Measurements from ENCODE around the gene GOLGA6L2. TPM values are rescaled to one million over a fixed set of nuclear protein-coding genes. Genes with fewer than 3 reads are reported as not detected.

Gene GOLGA6L2
- not detected for total RNA-seq

GRCh38 chr15:23447107-23447500 lies at the start of gene GOLGA6L2:
GOLGA6L2 (minus strand) TSS chr15:23447243; CDS start chr15:23447181, 62 bp downstream.
- H3K36me3 Mint-ChIP-seq (ENCODE audit: insufficient read depth in 2 of 2): no peaks in the 10 kb centered on the region
- no peaks in the 10 kb centered on the region for H3K4me1 Mint-ChIP-seq (ENCODE audit: low read depth)
- DNase-seq: no peak
- H3K4me3 Mint-ChIP-seq: no peak within 1 kb of the TSS
- H3K27me3 Mint-ChIP-seq (ENCODE audit: low read depth): no peaks in the 10 kb centered on the region
- no peak for ATAC-seq (replicated peaks in 1 of 2)
- no peaks in the 10 kb centered on the region for H3K9me3 Mint-ChIP-seq
- no peak within 1 kb of the TSS for H3K27ac Mint-ChIP-seq

GRCh38 chr15:23484870-23485269 lies 37.8 kb upstream of the GOLGA6L2 start:
- H3K4me1 Mint-ChIP-seq (ENCODE audit: low read depth): no peaks in the 10 kb centered on the region
- H3K9me3 Mint-ChIP-seq: no peaks in the 10 kb centered on the region
- no peaks in the 10 kb centered on the region for H3K36me3 Mint-ChIP-seq (ENCODE audit: insufficient read depth in 2 of 2)
- no peak overlapping the region for H3K4me3 Mint-ChIP-seq
- peaks cover 10% of the 10 kb centered on the region for H3K27me3 Mint-ChIP-seq (ENCODE audit: low read depth)
- no peak for DNase-seq
- no peak overlapping the region for H3K27ac Mint-ChIP-seq
- no peak for ATAC-seq (replicated peaks in 1 of 2)

GRCh38 chr15:23483821-23484299 lies 36.8 kb upstream of the GOLGA6L2 start:
- H3K27ac Mint-ChIP-seq: no peak overlapping the region
- no peak overlapping the region for H3K4me3 Mint-ChIP-seq
- peaks cover 10% of the 10 kb centered on the region for H3K27me3 Mint-ChIP-seq (ENCODE audit: low read depth)
- no peaks in the 10 kb centered on the region for H3K4me1 Mint-ChIP-seq (ENCODE audit: low read depth)
- DNase-seq (no peak), ATAC-seq (replicated peaks in 1 of 2) (no peak)
- no peaks in the 10 kb centered on the region for H3K9me3 Mint-ChIP-seq
- H3K36me3 Mint-ChIP-seq (ENCODE audit: insufficient read depth in 2 of 2): no peaks in the 10 kb centered on the region

DNA sequence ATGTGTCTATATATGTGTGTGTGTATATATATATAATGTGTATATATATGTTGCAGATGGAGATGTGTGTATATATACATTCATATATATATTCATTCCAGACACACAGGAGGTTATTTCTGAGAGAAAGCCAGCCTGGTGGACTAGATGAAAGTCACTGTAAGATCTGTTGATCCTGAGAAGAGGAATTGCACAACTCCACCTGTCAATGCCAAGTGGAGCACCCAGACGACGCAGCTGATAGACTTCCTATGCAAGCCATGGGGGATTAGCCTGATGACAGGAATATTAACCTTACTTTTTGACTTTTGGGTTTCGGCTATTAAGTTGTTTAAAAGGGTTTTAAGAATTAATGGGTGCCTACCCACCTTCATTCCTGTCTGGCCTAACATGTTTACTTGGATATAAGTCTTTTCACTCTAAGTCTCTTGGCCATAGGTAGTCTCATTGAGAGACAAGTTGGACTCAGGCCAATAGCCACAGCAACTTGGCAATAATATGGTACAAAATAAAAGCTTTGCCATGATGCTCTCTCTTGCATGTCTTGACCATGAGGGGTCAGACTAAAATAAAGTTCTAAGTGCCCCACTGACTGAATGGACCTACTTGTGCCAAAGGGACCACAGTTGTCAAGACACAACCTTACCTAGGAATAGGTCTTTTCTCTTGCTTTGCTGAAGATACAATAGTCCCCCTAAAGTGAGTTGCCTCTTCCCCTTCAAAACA lies 35.9 kb upstream of the GOLGA6L2 start:
- H3K36me3 Mint-ChIP-seq (ENCODE audit: insufficient read depth in 2 of 2): no peaks in the 10 kb centered on the region
- peaks cover 10% of the 10 kb centered on the region for H3K27me3 Mint-ChIP-seq (ENCODE audit: low read depth)
- H3K9me3 Mint-ChIP-seq: no peaks in the 10 kb centered on the region
- H3K4me1 Mint-ChIP-seq (ENCODE audit: low read depth): no peaks in the 10 kb centered on the region
- H3K27ac Mint-ChIP-seq: no peak overlapping the region
- DNase-seq (no peak), ATAC-seq (replicated peaks in 1 of 2) (no peak)
- H3K4me3 Mint-ChIP-seq: no peak overlapping the region

DNA sequence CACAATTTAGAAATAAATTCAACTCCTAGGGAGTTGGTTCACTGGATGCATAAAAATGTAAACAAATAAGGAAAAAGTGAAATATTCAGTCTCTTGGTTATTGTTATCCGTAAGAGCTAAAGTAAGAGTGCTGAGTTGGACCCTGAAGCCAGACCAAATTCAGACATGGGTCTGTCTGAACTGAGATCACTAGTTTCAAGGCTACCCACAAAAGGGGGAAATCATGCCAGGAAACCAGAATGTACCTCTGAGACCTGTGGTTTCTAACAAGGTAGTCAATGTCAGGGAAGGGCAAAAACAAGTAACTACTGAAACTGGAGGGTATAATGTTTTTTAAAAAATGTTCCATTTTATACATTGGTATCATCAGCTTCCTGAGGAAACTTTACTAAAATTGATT lies 35.2 kb upstream of the GOLGA6L2 start:
- H3K4me3 Mint-ChIP-seq: no peak overlapping the region
- no peaks in the 10 kb centered on the region for H3K36me3 Mint-ChIP-seq (ENCODE audit: insufficient read depth in 2 of 2)
- no peaks in the 10 kb centered on the region for H3K9me3 Mint-ChIP-seq
- DNase-seq (no peak), ATAC-seq (replicated peaks in 1 of 2) (no peak)
- no peak overlapping the region for H3K27ac Mint-ChIP-seq
- peaks cover 10% of the 10 kb centered on the region for H3K27me3 Mint-ChIP-seq (ENCODE audit: low read depth)
- H3K4me1 Mint-ChIP-seq (ENCODE audit: low read depth): no peaks in the 10 kb centered on the region

DNA sequence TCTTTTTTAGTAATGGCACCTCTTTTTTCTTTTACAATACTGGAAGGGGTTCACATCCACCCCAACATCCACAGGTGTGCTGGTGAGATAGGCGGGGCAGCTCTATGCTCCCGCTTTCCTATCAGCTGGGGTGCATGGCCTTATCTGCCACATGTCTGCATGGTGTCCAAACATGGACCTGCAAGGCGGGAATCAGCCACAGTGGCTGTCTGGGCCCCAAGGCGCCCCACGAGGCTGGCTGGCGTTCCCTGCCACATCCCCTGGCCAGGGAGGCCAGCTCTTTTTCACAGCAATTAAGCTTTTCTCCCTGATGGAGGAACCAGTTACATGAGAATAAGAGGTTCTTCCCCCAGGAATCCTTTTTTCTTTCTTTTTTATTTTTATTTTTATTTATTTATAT lies 30.9 kb upstream of the GOLGA6L2 start:
- Mint-ChIP-seq H3K4me3 (no peak overlapping the region), H3K27me3 (ENCODE audit: low read depth) (peaks cover 6% of the 10 kb centered on the region), H3K36me3 (ENCODE audit: insufficient read depth in 2 of 2) (no peaks in the 10 kb centered on the region), H3K4me1 (ENCODE audit: low read depth) (no peaks in the 10 kb centered on the region), H3K9me3 (no peaks in the 10 kb centered on the region), H3K27ac (no peak overlapping the region)
- ATAC-seq (replicated peaks in 1 of 2): no peak
- no peak for DNase-seq

DNA sequence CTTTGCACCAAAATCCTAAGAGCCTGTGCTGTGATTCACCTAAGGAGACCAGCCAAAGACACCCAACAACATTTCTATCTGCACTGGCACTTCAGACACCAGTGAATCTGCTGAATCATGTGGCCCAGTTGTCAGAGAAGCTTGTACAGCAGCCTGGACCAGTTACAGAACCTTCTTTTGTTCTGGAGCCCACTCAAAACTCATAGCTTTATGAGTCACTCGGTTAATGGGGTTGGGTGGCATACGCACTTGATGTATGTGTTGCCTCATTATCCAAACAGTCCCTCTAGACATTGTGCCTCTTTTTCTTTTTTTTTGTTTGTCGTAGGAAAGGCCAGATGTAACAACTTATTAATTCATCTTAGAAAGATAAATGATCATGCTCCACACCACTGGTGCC lies 25.6 kb upstream of the GOLGA6L2 start:
- no peaks in the 10 kb centered on the region for H3K27me3 Mint-ChIP-seq (ENCODE audit: low read depth)
- H3K27ac Mint-ChIP-seq: no peak overlapping the region
- no peaks in the 10 kb centered on the region for H3K9me3 Mint-ChIP-seq
- H3K4me1 Mint-ChIP-seq (ENCODE audit: low read depth): no peaks in the 10 kb centered on the region
- H3K4me3 Mint-ChIP-seq: no peak overlapping the region
- ATAC-seq (replicated peaks in 1 of 2) (no peak), DNase-seq (no peak)
- H3K36me3 Mint-ChIP-seq (ENCODE audit: insufficient read depth in 2 of 2): no peaks in the 10 kb centered on the region

DNA sequence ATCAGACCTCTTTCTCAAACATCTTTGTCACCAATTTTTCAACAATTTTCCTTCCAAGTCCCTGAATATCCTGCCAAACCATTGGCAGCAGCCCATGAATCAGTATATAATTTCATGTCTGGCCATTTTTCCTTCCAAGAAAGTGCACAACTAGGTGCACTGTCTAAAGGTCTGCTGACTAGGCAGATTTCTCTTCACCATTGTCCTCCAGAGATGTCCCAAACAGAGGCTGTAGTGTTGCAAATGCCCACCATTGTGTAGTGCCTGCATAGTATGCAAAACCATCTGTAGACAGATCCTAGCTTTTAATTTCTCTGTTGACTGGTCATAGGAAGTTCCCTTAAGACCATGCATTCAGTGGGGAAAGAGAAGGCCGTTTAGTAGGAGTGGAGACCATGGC lies 25.0 kb upstream of the GOLGA6L2 start:
- no peaks in the 10 kb centered on the region for H3K27me3 Mint-ChIP-seq (ENCODE audit: low read depth)
- ATAC-seq (replicated peaks in 1 of 2) (no peak), DNase-seq (no peak)
- no peaks in the 10 kb centered on the region for H3K36me3 Mint-ChIP-seq (ENCODE audit: insufficient read depth in 2 of 2)
- H3K9me3 Mint-ChIP-seq: no peaks in the 10 kb centered on the region
- H3K4me3 Mint-ChIP-seq: no peak overlapping the region
- H3K27ac Mint-ChIP-seq: no peak overlapping the region
- no peaks in the 10 kb centered on the region for H3K4me1 Mint-ChIP-seq (ENCODE audit: low read depth)

DNA sequence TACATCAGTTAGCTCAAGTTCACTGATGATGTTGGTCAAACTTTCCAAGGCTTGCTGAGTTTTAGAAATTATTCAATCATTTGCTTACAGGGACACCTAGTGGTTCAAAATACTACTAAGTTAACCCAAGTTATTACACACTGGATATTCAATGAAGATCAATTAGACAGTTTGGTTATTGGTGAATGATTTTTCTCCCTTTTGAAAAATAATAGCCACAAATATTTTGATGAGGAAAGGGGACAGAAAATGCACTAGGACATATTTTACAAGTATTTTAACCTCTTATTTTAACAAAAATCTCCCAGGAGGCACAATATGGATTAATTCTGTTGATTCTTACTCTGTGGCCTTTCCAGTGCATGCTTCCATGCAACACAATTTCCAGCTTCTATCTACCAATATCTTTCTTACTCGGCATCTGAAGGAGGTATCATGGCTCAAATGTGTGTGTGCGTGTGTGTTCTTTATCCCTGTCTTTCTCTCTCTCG lies 20.1 kb upstream of the GOLGA6L2 start:
- Mint-ChIP-seq H3K27ac (no peak overlapping the region), H3K36me3 (ENCODE audit: insufficient read depth in 2 of 2) (no peaks in the 10 kb centered on the region)
- ATAC-seq (replicated peaks in 1 of 2): no peak

DNA sequence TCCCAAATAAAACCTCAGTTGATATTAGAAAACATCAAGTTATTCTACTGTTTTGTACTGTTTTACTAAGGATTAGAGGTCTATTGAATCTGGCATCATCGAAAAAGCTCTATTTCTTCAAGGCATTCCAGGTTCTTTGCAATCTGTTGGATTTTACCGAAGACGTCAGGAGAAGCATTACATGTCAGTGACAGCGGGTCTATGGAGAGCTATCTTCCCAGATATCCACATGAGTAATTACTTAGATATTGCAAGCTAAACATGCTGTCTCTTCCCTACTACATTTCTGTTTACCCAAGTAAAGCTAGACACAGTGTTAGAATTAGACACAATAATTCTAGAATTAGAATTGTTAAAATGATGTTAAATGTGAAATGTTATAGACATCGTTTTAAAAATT lies 10.8 kb upstream of the GOLGA6L2 start:
- peaks cover 7% of the 10 kb centered on the region for H3K27me3 Mint-ChIP-seq (ENCODE audit: low read depth)
- H3K27ac Mint-ChIP-seq: no peak overlapping the region
- no peaks in the 10 kb centered on the region for H3K36me3 Mint-ChIP-seq (ENCODE audit: insufficient read depth in 2 of 2)
- ATAC-seq (replicated peaks in 1 of 2) (no peak), DNase-seq (no peak)
- H3K4me3 Mint-ChIP-seq: no peak overlapping the region
- H3K4me1 Mint-ChIP-seq (ENCODE audit: low read depth): no peaks in the 10 kb centered on the region
- H3K9me3 Mint-ChIP-seq: no peaks in the 10 kb centered on the region

More for the DNA sequence above, 20.1 kb upstream of the GOLGA6L2 start:
- no peak overlapping the region for H3K4me3 Mint-ChIP-seq
- no peaks in the 10 kb centered on the region for H3K9me3 Mint-ChIP-seq
- no peak for DNase-seq
- no peaks in the 10 kb centered on the region for H3K27me3 Mint-ChIP-seq (ENCODE audit: low read depth)
- H3K4me1 Mint-ChIP-seq (ENCODE audit: low read depth): no peaks in the 10 kb centered on the region

GRCh38 chr15:23446215-23447106 lies 582 bp downstream of the GOLGA6L2 start:
- no peak for DNase-seq
- H3K4me3 Mint-ChIP-seq: no peak overlapping the region
- H3K27me3 Mint-ChIP-seq (ENCODE audit: low read depth): no peaks in the 10 kb centered on the region
- H3K4me1 Mint-ChIP-seq (ENCODE audit: low read depth): no peaks in the 10 kb centered on the region
- H3K36me3 Mint-ChIP-seq (ENCODE audit: insufficient read depth in 2 of 2): no peaks in the 10 kb centered on the region
- H3K9me3 Mint-ChIP-seq: no peaks in the 10 kb centered on the region
- no peak for ATAC-seq (replicated peaks in 1 of 2)
- H3K27ac Mint-ChIP-seq: no peak overlapping the region

- Mint-ChIP-seq H3K27ac (no peak overlapping the region), H3K27me3 (ENCODE audit: low read depth) (no peaks in the 10 kb centered on the region), H3K4me1 (ENCODE audit: low read depth) (no peaks in the 10 kb centered on the region), H3K4me3 (no peak overlapping the region), H3K9me3 (no peaks in the 10 kb centered on the region), H3K36me3 (ENCODE audit: insufficient read depth in 2 of 2) (no peaks in the 10 kb centered on the region)
- DNase-seq (no peak), ATAC-seq (replicated peaks in 1 of 2) (no peak)
Observed at GRCh38 chr15:23444269-23444668, 2.8 kb downstream of the GOLGA6L2 start.

- H3K36me3 Mint-ChIP-seq (ENCODE audit: insufficient read depth in 2 of 2): no peaks in the 10 kb centered on the region
- H3K27ac Mint-ChIP-seq: no peak overlapping the region
- no peaks in the 10 kb centered on the region for H3K9me3 Mint-ChIP-seq
- no peaks in the 10 kb centered on the region for H3K4me1 Mint-ChIP-seq (ENCODE audit: low read depth)
- ATAC-seq (replicated peaks in 1 of 2) (no peak), DNase-seq (no peak)
- no peak overlapping the region for H3K4me3 Mint-ChIP-seq
- no peaks in the 10 kb centered on the region for H3K27me3 Mint-ChIP-seq (ENCODE audit: low read depth)
Observed at GRCh38 chr15:23441204-23441603, 5.8 kb downstream of the GOLGA6L2 start.
